GM21786 (cell line): Measurements from ENCODE around the gene PLEKHA5.
"Not testable (repeated sequence)": the region's sequence is repeated elsewhere in the genome, so short reads cannot be mapped to it uniquely, and the experiment has no call there.

Experiments used
- ATAC-seq: cut with Tn5 transposase; IDR thresholded peaks from one replicate; pipeline ENCODE4 v1.9.1; 2021; ENCODE audit not compliant: unreplicated experiment

The PLEKHA5 gene

GRCh38 chr12:19129486-19130223 is at the start of gene PLEKHA5:
Gene PLEKHA5 (plus strand): TSS chr12:19129733. CDS start chr12:19129800, 67 bp downstream.
- no peak for ATAC-seq

- ATAC-seq = no peak
Observed at GRCh38 chr12:19080918-19081317, 48.6 kb upstream of the PLEKHA5 start.

GRCh38 chr12:19082365-19082911 is 47.1 kb upstream of the PLEKHA5 start:
- no peak for ATAC-seq

- ATAC-seq = no peak
Observed at GRCh38 chr12:19084547-19084946, 45.0 kb upstream of the PLEKHA5 start.

- no peak for ATAC-seq
Observed at GRCh38 chr12:19085090-19085489, 44.4 kb upstream of the PLEKHA5 start.

- no peak for ATAC-seq
Observed at GRCh38 chr12:19088606-19089005, 40.9 kb upstream of the PLEKHA5 start.

GRCh38 chr12:19092482-19092881 is 37.1 kb upstream of the PLEKHA5 start:
- not testable (repeated sequence) for ATAC-seq

- ATAC-seq = no peak
Observed at GRCh38 chr12:19093218-19093617, 36.3 kb upstream of the PLEKHA5 start.

- no peak for ATAC-seq
Observed at GRCh38 chr12:19095331-19095730, 34.2 kb upstream of the PLEKHA5 start.

- ATAC-seq = no peak
Observed at GRCh38 chr12:19095756-19096480, 33.6 kb upstream of the PLEKHA5 start.

- ATAC-seq = no peak
Observed at GRCh38 chr12:19105463-19105862, 24.1 kb upstream of the PLEKHA5 start.

- no peak for ATAC-seq
Observed at GRCh38 chr12:19107750-19108149, 21.8 kb upstream of the PLEKHA5 start.

- ATAC-seq = no peak
Observed at GRCh38 chr12:19110221-19110940, 19.2 kb upstream of the PLEKHA5 start.

- ATAC-seq = no peak
Observed at GRCh38 chr12:19113464-19113863, 16.1 kb upstream of the PLEKHA5 start.

GRCh38 chr12:19115285-19115684 is 14.2 kb upstream of the PLEKHA5 start:
- no peak for ATAC-seq

GRCh38 chr12:19119440-19119839 is 10.1 kb upstream of the PLEKHA5 start:
- no peak for ATAC-seq

GRCh38 chr12:19120795-19121194 is 8.7 kb upstream of the PLEKHA5 start:
- ATAC-seq = no peak

- ATAC-seq = no peak
Observed at GRCh38 chr12:19121449-19122018, 8.0 kb upstream of the PLEKHA5 start.

- no peak for ATAC-seq
Observed at GRCh38 chr12:19125325-19125724, 4.2 kb upstream of the PLEKHA5 start.

- ATAC-seq = no peak
Observed at GRCh38 chr12:19127270-19127669, 2.3 kb upstream of the PLEKHA5 start.

- ATAC-seq = no peak
Observed at GRCh38 chr12:19128485-19128884, 1.0 kb upstream of the PLEKHA5 start.
